Cerebellar cortex (tissue), 1 donor: Measurements from ENCODE around the gene SHANK2.
"Not testable (repeated sequence)": the region's sequence is repeated elsewhere in the genome, so short reads cannot be mapped to it uniquely, and the experiment has no call there.

Experiments
- DNase-seq: peaks from one replicate; pipeline ENCODE4 v3.0.0-alpha.2; 2015; ENCODE audit warnings: low spot score

The SHANK2 gene

DNA sequence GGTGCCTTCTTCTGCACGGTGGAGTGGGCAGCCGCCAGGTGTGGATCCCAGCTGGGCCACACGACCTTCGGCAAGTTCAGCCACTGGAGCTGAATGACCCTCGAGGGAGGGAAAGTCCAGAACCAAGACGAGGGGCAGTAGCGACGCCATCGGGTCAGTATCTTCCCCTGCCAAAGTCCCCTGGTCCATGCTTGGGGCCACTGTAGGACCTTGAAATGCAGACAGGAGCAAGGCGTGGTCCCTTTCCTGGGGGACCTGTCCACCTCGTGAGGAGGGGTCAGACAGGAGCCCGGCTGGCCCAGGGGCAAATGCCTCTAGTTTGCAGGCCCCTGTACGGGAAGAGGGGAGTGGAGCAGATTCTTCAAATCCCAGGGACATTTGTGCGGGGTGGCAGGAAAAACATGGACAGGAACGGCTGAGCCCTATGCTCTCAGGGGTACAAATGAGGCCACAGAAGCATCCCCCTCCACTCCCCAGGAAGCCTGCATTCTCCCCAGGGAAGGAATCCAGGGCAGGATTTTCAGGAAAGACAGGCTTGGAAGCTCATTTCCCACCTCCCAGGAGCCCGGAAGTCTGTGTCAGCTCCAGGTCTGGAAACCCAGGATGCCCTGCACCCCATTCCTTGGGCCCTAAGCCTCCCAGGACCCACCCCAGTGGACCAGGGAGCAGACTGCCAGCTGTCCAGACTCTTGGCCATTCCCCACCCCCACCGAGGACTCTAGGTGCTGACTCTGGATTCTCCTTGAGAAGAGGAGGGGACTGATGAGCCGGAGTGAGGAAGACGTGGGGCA is 6.6 kb downstream of the SHANK2 start:
- no peak for DNase-seq

DNA sequence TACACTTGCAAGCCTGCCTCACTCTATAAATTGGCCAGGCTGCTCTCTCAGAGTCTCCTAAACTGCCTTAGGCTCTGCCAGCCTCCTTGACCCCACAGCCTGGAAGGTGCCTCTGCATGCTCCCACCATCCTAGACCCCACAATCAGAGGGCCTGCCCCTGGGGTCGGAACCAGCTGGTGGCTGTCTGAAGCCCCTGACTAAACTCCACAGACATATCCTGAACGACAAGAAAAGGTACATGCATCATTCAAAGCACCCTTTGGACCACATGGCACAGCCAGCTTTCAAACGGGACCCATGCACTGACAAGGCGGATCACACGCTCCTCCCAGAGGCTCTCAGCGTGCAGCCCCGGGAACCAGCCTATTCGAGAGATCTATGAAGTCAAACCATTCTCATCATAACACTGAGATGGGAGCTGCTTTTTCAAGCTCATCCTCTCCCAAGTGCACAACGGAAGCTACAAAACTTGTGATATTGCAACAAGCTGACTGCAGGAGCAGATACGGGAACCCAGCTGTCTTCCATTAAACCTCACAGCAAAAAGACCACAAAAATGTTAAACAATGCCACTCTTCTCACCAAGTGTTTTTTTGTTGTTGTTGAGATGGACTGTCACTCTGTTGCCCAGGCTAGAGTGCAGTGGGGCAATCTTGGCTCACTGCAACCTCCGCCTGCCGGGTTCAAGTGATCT is 8.1 kb downstream of the SHANK2 start:
- no peak for DNase-seq

DNA sequence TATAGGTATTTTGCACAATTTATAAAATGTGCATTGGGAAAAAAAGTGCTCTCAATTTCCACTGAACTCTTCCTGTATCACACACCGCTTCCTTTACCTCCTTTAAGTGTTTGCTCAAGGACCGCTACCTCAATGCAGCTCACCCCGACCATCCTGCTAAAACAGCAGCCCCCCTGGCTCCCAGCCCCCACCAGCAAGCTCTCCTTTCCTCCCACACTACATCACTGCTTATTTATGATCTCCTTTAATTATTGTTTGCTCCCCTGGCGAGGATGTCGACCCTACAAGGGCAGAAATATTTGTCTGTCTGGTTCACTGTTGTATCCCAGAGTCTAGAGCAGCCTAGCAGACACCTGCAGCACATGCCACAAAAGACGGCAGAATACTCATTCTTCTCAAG is 10.0 kb downstream of the SHANK2 start:
- DNase-seq = no peak

DNA sequence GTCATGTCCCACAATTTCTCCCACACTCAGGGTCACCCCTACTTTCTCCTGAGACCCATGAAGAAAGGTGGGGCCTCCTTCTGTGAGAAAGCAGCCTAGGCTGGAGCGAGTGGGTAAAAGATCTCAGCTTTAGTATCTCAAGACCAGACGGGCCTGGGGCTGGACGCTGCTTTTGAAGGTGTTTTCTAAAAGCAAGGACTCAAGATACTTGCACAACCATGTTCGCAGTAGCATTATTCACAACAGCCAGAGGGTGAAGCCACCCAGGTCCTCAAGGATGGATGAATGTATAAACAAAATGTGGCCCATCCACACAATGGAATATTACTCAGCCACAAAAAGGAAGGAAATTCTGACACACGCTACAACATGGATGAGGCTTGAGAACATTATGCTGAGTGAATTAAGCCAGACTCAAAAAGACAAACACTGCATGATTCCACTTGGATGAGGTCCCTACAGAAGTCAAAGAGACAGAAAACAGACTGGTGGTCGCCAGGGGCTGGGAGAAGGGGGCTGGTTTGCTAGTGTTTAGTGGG is 10.6 kb downstream of the SHANK2 start:
- no peak for DNase-seq

DNA sequence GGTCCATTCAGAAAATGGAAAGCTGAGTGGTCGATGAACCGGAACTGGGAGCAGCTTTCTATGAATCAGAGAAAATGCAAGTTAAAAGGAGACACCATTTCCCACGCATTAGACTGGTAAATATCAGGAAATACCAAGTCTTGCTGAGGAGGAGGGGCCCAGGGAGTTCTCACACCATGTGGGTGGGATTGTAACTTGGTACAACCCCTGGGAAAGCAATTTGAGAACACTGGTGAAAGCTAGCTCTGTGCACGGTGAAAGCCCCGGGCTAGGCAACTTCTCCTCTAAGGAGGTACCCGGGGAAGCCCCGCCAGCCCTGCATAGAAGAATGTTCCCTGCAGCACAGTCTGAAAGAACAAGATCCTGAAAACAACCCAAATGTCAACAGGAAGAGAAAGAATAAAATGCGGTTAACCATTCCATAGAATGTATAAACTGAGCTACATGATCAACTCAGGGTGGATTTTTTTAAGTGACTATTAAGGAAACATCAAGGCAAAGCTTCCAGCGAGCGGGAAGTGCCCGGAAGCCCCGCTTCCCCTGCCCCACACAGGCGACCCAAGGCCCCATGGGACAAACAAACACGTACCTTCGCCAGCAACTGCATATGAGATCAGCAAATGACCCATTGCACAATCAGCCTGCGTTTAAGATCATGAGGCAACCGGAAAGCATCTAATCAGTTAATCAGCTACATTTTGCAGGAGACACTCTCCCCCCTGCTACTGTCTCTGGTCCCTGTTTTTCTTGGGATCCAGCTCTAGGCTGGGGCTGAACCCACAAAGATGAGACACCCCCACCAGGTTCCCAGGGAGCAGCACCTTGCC is 11.3 kb downstream of the SHANK2 start:
- no peak for DNase-seq

DNA sequence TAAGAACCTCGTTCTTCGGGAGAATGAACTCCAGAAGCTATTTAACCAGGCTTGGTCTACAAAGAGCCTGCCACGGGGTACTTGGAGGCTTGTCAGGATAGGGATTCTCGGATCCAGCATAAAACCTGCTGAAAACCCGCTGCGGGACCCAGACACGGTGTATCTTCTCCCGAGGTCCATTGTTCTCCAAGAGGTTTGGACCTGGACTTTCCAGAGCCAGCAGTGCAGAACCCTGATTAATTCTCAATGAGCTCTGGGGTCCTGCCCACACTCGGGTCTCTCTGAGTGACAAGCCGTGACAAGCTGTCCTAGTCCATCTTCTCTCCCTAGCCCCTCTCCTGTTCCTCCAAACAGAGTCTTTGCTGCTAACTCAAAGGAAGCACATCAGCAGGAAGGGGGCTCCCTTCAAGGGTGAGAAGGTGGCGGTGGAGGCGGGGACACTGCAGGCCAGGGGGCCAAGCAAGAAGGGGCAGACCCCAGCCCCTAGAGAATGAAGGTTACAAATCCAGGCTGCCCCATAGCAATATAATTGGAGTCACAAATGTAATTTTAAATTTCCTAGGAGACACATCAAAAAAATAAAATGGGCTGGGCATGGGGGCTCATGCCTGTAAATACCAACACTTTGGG is 12.2 kb downstream of the SHANK2 start:
- DNase-seq = no peak

DNA sequence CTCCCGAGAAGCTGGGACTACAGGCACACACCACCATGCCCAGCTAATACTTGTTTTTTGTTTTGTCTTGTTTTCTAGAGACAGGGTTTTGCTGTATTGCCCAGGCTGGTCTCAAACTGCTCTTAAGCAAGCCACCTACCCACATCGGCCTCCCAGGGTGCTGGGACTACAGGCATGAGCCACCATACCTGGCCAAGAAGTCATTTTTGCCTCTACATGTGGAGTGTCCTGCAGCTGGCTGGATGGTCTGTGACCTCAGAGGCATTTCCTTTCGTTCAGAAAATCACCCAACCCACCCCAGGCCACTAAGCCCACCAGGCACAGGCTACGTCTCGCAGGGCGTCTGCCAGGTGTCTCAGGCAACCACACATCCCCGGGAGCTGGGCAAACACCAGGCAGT is 12.8 kb downstream of the SHANK2 start:
- no peak for DNase-seq

DNA sequence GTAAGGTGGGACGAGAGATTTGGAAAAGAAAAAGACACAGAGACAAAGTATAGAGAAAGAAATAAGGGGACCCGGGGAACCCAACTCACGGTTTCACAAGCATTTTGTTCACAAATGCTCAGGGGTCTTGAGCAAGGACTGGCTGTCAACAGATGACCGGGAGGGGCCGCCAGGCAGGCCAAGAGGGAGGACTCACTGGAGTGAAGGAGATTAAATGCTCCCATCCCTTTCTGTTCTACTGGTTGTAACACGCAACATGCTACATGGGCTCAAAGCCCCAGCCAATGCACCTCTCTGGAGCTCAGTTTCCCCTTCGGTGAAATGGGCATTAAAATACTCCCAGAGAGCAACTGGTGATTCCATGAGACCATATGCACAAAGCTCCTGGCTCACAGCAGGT is 13.4 kb downstream of the SHANK2 start:
- DNase-seq = no peak

DNA sequence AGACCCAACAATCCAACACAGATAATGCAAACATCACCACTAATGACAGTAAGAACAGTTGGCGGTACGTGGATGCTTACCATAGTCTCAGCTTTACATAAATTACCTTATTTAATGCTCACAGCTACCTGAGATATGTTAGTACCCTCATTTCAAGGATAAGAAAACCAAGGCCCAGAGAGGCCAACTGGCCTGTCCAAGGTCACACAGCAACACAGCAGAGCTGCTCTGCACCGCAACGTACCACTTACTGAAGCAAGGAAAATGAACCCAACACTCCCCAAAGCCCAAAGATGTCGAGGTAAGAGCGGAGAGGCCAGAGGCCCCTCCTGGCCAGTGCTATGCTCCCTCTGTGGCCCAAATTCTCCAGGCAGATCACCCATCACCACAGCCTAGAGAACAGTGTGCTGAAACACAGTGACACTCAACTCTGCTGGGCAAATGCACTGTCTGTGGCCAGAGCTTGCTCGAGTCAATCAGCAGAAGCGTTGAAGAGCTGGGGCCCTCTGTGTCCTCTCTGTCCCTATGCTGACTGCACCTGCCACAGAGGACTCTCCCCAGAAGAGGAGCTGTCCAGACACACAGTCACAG is 14.0 kb downstream of the SHANK2 start:
- DNase-seq = no peak

DNA sequence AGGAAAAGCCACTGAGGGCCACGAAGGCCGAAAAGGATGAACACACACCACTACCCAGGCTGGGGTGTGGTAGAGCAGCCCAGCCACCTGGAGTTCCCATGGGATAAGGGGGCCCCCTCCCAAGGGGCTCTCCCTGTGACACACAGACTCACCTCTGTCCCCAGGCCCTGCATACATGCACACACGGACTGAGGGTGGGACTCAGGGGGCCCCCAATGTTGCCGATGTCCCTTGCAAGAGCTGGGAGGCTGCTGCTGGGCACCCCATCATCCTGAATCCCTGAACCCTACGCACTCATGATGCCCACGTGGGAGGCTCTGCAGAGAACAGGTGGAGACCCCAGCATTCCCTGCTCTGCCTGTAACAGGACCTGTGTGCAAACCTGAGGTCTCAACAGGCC is 14.5 kb downstream of the SHANK2 start:
- DNase-seq = no peak

DNA sequence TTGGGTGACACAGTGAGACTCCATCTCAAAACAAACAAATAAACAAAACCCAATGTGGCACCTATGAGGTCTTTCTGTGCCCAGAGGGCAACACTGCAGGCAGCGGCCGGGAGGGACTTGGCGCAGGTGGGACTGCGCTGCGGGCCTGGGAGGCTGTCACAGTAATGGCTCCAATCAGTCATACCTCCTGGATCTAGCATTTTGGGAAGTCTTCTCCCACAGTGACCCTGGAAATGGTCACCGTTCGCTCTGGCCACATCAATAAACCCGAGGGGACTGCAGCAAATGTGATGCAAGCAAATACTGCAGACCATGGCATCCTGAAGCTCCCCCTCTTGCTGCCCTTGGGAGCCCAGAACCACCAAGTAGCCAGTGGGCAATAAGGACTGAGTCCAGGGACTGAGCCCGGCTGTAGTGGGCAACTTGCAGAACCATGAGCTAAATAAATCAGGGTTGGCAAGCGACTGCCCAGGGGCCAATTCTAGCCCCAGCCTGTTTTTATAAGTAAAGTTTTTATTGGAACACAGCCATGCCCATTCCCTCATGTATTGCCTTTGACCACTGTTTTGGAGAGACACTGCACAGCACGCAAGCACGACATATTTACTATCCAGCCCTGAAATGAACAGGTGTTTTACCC is 15.4 kb downstream of the SHANK2 start:
- no peak for DNase-seq

DNA sequence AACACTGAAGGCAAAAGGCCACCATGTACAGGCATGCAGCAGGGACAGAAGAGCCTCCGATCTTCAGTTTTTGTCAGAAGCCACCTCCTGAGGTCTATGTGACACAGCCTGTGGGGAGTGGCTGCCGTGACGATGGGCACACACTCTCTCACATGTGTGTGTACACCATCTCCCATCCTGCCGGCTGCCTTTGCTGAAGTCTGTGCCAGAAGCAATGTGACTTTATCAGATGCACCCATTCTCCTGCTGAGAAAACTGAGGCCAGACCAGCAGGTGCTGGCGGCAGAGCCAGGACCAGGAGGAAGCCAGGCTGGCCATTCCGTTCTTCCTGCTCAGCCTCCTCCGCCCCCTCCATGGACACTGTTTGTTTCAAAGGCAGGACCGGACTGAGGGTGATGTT is 16.7 kb downstream of the SHANK2 start:
- DNase-seq = no peak

DNA sequence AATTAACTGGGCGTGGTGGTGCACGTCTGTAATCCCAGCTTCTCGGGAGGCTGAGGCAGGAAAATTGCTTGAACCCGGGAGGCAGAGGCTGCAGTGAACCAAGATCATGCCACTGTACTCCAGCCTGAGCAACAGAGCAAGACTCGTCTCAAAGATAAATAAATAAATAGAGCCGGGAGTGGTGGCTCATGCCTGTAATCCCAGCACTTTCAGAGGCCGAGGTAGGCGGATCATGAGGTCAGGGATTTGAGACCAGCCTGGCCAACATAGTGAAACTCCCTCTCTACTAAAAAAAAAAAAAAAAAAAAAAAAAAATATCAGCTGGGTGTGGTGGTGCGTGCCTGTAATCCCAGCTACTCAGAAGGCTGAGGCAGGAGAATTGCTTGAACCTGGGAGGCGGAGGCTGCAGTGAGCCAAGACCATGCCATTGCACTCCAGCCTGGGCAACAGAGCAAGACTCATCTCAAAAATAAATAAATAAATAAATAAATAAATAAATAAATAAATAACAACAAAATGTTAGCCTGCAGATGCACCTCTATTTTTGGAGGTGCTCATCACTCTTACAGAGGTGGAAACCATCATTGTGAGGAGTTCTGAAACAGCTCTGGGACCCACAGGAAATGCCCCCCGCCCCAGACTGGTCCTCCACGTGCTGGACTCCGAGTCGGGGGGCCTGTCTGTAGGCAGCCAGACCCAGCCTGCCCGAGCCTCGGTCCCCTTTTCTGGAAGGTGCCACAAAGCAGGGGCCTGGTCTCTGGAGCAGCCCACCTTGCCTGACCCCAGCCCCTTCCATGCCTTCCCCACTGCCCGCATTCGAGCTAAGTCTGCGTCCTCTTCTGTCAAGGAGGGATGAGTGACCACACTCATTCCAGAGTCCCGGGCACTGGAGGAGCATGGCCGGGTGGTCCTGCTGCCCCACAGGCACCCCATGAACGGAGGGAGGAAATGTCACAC is 18.2 kb downstream of the SHANK2 start:
- DNase-seq = not testable (repeated sequence)

DNA sequence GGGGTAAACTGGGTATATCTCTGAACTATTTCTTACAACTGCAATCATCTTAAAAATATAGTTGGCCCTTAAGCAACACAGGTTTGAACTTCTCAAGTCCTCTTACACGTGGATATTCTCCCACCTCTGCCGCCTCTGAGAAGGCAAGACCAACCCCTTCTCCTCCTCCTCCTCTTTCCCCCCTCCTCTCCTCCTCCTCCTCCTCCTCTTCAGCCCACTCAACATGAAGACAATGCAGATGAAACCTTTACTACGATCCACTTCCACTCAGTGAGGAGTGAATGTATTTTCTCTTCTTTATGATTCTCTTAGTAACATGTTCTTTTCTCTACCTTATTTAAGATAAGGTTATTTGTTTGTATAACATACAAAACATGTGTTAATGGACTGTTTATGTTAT is 20.0 kb downstream of the SHANK2 start:
- DNase-seq = no peak

DNA sequence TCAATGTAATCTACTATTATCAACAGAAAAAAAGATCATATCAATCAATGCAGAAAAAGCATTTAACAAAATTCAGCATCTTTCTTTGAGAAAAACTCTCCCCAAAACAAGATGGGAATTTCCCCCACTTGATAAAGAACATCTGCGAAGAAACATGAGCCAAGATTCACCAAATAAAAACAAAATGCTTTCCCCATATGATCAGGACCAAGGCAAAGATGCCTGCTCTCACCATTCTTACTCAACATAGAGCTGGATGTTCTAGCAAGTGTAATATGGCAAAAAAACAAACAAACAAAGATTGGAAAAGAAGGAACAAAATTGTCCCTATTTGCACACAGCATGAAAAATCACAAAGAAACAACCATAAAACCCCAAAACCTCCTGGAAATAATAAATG is 23.4 kb downstream of the SHANK2 start:
- DNase-seq = no peak

DNA sequence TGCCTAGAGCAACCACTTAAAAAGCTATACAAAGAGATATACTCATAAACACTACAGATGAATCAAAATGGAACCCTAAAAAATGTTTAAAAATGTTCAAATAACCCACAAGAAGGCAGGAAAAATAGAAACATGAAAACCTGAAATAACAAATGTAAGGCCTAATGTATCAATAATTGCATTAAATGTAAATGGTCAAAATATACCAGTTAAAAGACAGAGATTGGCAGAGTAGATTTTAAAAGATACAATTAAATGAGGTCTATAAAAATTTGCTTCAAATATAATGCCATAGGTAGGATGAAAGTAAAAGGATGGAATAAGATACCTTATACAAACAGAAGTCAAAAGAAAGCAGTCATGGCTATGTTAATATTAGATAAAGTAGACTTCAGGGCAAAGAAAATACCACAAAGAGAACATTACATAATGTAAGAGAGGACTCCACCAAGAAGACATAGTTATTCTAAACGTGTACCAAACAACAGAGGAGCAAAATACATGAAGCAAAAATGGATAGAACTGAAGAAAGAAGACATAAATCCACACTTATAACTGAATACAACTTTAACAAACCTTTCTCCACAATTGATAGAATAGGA is 25.2 kb downstream of the SHANK2 start:
- no peak for DNase-seq

DNA sequence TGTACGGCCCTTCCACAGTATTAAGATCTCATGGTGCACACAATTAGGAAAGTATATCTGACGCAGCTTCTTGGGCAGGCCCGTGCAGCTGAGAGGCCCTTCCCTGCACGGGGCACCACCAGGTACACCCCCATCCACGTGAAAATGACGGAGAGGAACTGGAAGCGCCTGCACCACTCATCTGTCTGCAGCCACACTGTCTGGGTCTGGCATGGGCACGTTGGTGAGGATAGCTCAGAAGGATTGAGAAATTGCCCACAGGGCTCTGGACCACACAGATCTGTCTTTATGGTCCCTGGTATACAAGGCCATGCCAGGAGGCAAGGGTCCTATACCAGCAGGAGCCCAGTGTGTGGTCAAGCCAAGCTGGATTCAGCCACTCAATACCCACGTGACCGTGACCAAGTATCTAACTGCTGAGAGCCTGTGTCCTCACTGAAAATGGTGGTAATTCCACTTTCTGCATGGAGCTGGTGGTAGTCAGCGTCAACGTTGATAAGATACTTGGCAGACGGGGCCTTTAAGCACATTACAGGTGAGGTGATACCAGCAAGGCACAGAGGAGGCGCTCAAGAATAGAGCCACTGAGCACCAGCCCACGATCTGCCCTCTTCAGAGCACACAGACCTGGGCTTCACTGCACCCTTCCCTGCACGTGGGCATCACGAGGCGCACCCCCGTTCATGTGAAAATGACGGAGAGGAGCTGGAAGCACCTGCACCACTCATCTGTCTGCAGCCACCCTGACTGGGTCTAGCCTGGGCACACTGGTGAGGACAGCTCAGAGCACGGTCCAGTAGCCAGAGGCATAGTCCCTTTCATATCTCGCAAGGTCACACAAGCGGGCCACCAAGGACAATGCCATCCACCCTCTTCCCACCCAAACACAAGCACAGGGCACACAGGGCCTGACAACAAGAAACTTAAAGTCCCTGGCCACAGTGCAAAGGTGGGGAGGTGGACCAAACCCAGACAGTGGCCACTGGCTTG is 28.4 kb downstream of the SHANK2 start:
- DNase-seq = no peak

DNA sequence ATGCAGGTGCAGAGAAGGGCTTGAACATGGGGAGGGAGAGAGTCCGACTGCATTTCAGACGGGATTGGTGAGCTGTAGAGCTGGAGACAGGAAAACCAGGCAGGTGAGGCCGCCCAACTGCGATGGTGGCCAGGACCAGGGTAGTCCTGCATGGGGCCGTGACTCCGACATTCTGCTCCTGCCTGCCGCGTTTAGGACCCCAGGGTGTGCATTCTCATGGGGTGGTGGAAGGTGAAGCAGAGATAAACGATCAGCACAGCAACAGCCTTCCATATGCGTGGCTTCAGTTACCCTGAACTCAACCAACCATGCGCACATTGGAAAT is 29.3 kb downstream of the SHANK2 start:
- DNase-seq = no peak
